ENCODE data around the gene TMEM135.
"Not testable (repeated sequence)": the region's sequence is repeated elsewhere in the genome, so short reads cannot be mapped to it uniquely, and the experiment has no call there.

Gene TMEM135

DNA sequence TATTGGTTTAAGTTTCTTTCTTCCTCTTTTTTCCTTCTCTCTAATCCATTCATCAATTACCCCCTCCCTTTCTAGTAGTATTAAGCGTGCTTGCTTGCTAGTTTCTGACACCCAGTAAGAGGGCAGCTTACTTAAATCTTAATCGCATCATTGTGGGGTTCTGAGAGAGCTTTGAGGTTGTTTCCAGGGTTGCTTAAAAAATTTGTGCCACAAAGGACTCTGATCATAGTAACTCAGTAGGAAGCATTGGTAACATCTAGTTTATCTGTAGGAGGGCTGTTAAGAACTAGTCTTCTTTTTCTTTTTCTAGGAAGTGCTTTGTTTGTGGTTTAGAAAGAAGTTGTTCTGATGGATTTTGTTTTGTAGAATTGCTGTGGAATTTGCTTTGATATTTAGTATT, 45.3 kb downstream of the TMEM135 start:
- no peaks in the 10 kb centered on the region for H3K27me3 Mint-ChIP-seq
- H3K27ac Mint-ChIP-seq = no peak overlapping the region
- no peak overlapping the region for H3K4me3 Mint-ChIP-seq
- no peaks in the 10 kb centered on the region for H3K9me3 Mint-ChIP-seq (ENCODE audit: low read depth)
- peaks cover 27% of the 10 kb centered on the region for H3K4me1 Mint-ChIP-seq (ENCODE audit: low read depth)
- H3K36me3 Mint-ChIP-seq = peaks cover 20% of the 10 kb centered on the region

DNA sequence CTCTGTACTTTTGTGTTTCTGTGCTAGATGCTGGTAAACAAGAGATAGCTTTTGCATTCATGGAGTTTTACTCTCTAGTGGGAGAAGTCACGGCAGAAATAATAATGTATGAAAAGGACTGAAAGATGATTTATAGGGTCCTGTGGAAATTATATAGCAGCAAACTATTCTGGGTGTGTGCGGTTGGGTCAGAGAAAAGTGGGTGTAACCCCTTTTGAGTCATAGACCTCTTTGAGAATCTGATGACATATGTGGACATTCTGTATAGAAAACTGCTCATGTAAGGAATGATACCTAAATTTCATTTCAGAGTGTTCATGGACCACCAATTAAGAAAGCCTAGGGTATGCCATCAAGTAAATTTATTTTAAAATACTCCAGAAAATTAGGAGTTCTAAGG, 54.4 kb downstream of the TMEM135 start:
- H3K4me3 Mint-ChIP-seq = no peak overlapping the region
- peaks cover 4% of the 10 kb centered on the region for H3K9me3 Mint-ChIP-seq (ENCODE audit: low read depth)
- H3K27ac Mint-ChIP-seq = no peak overlapping the region
- H3K36me3 Mint-ChIP-seq = peaks cover 24% of the 10 kb centered on the region
- H3K4me1 Mint-ChIP-seq (ENCODE audit: low read depth) = no peaks in the 10 kb centered on the region
- H3K27me3 Mint-ChIP-seq = no peaks in the 10 kb centered on the region

DNA sequence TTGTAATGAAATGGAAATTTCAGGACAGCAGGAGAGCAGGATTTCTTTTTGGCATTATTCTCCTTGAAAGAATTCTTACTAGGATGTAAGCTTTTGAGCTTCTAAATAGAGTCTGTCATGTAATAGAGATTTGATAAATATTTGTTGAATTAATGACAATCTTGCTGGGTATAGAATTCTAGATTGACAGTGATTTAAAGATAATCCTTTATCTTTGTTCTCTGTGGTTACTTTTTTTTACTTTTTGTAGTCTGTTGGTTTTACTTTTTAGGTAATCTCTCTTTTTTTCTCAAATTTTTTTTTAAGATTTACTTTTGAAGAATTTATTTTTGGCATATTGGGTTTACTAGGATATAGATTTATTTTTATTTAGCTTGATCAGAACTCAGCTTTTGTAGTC, 54.8 kb downstream of the TMEM135 start:
- Mint-ChIP-seq H3K27ac (no peak overlapping the region), H3K4me1 (ENCODE audit: low read depth) (peaks cover 4% of the 10 kb centered on the region), H3K36me3 (peaks cover 22% of the 10 kb centered on the region), H3K27me3 (no peaks in the 10 kb centered on the region), H3K4me3 (no peak overlapping the region), H3K9me3 (ENCODE audit: low read depth) (peaks cover 4% of the 10 kb centered on the region)

DNA sequence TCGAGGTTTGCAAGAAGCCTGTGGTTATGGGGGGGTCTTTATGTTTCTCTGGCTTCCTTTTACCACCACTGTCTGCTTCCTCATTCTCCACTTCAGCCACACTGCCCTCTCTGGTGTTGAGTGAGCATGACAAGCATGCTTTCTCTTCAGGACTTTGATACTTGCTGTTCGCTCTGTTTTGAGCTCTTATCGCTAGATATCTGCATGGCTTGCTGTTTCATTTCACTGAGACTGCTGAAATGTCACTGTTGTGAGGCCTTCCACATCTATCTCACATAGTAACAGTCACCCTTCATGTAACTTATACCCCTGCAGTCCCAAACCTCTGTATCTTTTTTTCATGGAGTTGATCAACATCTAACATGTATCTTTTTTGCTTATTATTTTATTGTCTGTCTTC, 59.8 kb downstream of the TMEM135 start:
- Mint-ChIP-seq H3K36me3 (peaks cover 27% of the 10 kb centered on the region), H3K9me3 (ENCODE audit: low read depth) (no peaks in the 10 kb centered on the region), H3K27me3 (no peaks in the 10 kb centered on the region), H3K27ac (no peak overlapping the region), H3K4me1 (ENCODE audit: low read depth) (peaks cover 9% of the 10 kb centered on the region), H3K4me3 (no peak overlapping the region)

DNA sequence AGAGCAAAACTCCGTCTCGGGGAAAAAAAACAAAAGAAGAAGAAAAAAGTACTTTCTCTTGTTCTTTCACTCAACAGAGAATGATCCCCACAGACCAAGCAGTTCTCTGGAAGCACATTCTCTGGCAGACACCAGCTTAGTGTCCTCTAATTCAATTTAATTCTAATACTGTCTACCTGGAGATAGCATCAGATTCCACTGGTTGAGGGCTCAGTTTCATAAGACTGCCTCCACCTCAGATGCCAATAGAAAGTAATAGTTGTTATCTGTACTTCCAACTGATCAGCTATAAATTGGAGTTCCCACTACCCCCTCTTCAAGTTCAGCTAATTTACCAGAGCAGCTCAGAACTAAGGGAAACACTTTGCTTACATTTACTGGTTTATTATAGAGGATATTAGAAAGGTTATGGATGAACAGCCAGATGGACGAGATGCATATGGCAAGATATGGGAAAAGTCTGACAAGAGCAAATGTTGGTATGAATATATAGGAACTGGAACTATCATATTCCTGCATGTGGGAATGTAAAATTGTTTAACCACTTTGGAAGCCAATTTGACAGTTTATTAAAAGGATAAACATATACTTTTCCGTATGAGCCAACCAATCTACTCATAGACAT, 64.3 kb downstream of the TMEM135 start:
- no peak overlapping the region for H3K4me3 Mint-ChIP-seq
- no peaks in the 10 kb centered on the region for H3K27me3 Mint-ChIP-seq

DNA sequence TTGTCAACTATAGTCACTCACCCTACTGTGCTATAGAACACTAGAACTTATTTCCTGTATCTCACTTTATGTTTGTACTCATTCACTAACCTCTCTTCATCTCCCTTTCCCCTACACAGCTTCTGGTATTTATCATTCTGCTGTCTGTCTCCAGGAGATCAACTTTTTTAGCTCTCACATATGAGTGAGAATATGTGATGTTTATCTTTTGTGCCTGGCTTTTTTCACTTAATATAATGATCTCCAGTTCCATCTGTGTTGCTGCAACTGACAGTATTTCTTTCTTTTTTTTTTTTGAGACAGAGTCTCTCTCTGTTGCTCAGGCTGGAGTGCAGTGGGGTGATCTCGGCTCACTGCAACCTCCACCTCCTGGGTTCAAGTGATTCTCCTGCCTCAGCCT, 68.1 kb downstream of the TMEM135 start:
- H3K4me1 Mint-ChIP-seq (ENCODE audit: low read depth); H3K27me3 Mint-ChIP-seq; H3K4me3 Mint-ChIP-seq; H3K9me3 Mint-ChIP-seq (ENCODE audit: low read depth); H3K27ac Mint-ChIP-seq: not testable (repeated sequence)
- peaks cover 23% of the 10 kb centered on the region for H3K36me3 Mint-ChIP-seq

More for the DNA sequence above, 64.3 kb downstream of the TMEM135 start:
- Mint-ChIP-seq H3K9me3 (ENCODE audit: low read depth) (no peaks in the 10 kb centered on the region), H3K36me3 (peaks cover 26% of the 10 kb centered on the region), H3K4me1 (ENCODE audit: low read depth) (peaks cover 9% of the 10 kb centered on the region), H3K27ac (no peak overlapping the region)

DNA sequence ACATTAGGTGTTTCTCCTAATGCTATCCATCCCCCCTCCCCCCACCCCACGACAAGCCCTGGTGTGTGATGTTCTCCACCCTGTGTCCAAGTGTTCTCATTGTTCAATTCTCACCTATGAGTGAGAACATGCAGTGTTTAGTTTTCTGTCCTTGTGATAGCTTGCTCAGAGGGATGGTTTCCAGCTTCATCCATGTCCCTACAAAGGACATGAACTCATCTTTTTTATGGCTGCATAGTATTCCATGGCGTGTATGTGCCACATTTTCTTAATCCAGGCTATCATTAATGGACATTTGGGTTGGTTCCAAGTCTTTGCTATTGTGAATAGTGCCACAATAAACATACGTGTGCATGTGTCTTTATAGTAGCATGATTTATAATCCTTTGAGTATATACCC, 69.6 kb downstream of the TMEM135 start:
- not testable (repeated sequence) for H3K9me3 Mint-ChIP-seq (ENCODE audit: low read depth); H3K4me1 Mint-ChIP-seq (ENCODE audit: low read depth); H3K27me3 Mint-ChIP-seq; H3K4me3 Mint-ChIP-seq; H3K27ac Mint-ChIP-seq
- H3K36me3 Mint-ChIP-seq = peaks cover 17% of the 10 kb centered on the region

GRCh38 chr11:87110443-87111131, 72.9 kb downstream of the TMEM135 start:
- Mint-ChIP-seq H3K9me3 (ENCODE audit: low read depth) (peaks cover 4% of the 10 kb centered on the region), H3K4me3 (no peak overlapping the region), H3K36me3 (peaks cover 10% of the 10 kb centered on the region), H3K27ac (no peak overlapping the region), H3K27me3 (no peaks in the 10 kb centered on the region), H3K4me1 (ENCODE audit: low read depth) (peaks cover 2% of the 10 kb centered on the region)

GRCh38 chr11:87114093-87114492, 76.4 kb downstream of the TMEM135 start:
- Mint-ChIP-seq H3K9me3 (ENCODE audit: low read depth) (no peaks in the 10 kb centered on the region), H3K27me3 (no peaks in the 10 kb centered on the region), H3K4me1 (ENCODE audit: low read depth) (peaks cover 8% of the 10 kb centered on the region), H3K36me3 (peaks cover 8% of the 10 kb centered on the region), H3K27ac (no peak overlapping the region), H3K4me3 (no peak overlapping the region)

DNA sequence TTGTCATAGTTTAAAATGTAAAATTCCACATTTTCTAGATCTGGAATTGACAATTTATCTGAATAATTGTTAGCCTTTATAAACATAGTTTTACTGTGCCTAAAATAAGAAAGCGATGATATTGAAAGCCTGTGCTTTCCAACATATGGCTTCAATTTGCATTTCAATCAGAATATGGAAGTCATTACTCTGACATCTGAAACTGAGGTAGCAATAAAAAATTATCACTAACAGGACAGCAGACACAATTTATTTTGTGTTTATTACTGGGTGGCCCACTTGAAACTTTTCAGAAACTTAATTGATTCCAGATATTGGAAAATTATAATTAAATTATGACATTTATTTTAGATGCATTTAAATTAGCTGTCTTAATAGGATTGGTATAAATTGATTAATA, 78.5 kb downstream of the TMEM135 start:
- Mint-ChIP-seq H3K9me3 (ENCODE audit: low read depth) (no peaks in the 10 kb centered on the region), H3K27ac (no peak overlapping the region), H3K4me3 (no peak overlapping the region), H3K27me3 (no peaks in the 10 kb centered on the region), H3K36me3 (peaks cover 8% of the 10 kb centered on the region), H3K4me1 (ENCODE audit: low read depth) (peaks cover 6% of the 10 kb centered on the region)

- peaks cover 13% of the 10 kb centered on the region for H3K36me3 Mint-ChIP-seq
- H3K27me3 Mint-ChIP-seq = no peaks in the 10 kb centered on the region
- H3K9me3 Mint-ChIP-seq (ENCODE audit: low read depth) = no peaks in the 10 kb centered on the region
- no peak overlapping the region for H3K27ac Mint-ChIP-seq
- H3K4me3 Mint-ChIP-seq = no peak overlapping the region
- H3K4me1 Mint-ChIP-seq (ENCODE audit: low read depth) = peaks cover 6% of the 10 kb centered on the region
These were observed 83.2 kb downstream of the TMEM135 start for GRCh38 chr11:87120937-87121336.

- H3K4me3 Mint-ChIP-seq = no peak overlapping the region
- no peaks in the 10 kb centered on the region for H3K27me3 Mint-ChIP-seq
- peaks cover 4% of the 10 kb centered on the region for H3K4me1 Mint-ChIP-seq (ENCODE audit: low read depth)
- no peaks in the 10 kb centered on the region for H3K9me3 Mint-ChIP-seq (ENCODE audit: low read depth)
- H3K27ac Mint-ChIP-seq = no peak overlapping the region
- H3K36me3 Mint-ChIP-seq = peaks cover 7% of the 10 kb centered on the region
These were observed 85.1 kb downstream of the TMEM135 start for GRCh38 chr11:87122852-87123251.

- Mint-ChIP-seq H3K27me3 (no peaks in the 10 kb centered on the region), H3K9me3 (ENCODE audit: low read depth) (no peaks in the 10 kb centered on the region), H3K4me1 (ENCODE audit: low read depth) (peaks cover 2% of the 10 kb centered on the region), H3K4me3 (no peak overlapping the region), H3K36me3 (peaks cover 5% of the 10 kb centered on the region), H3K27ac (no peak overlapping the region)
These were observed 87.5 kb downstream of the TMEM135 start for GRCh38 chr11:87125257-87125656.

GRCh38 chr11:87127101-87127500, 89.4 kb downstream of the TMEM135 start:
- H3K4me3 Mint-ChIP-seq = no peak overlapping the region

DNA sequence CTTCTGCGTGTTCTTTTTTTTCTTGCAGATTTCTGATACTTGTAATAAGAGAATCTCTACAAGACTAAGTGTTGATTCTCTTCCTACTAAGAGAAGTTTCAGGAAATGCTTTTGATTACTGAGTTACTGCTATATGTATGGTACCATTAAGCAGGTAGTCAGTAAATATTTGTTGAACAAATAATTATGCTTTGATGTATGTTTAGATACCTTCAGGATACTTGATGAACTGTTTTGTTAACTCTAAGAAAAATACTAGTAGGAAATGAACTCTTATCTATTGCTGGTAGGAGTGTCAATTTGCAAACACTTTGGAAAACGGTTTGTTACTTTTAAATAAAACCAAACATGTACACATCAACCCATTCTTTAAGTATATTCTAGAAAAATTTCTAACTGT, 90.6 kb downstream of the TMEM135 start:
- Mint-ChIP-seq H3K27me3 (no peaks in the 10 kb centered on the region), H3K36me3 (no peaks in the 10 kb centered on the region), H3K27ac (no peak overlapping the region), H3K9me3 (ENCODE audit: low read depth) (no peaks in the 10 kb centered on the region), H3K4me1 (ENCODE audit: low read depth) (peaks cover 2% of the 10 kb centered on the region), H3K4me3 (no peak overlapping the region)

More at GRCh38 chr11:87127101-87127500, 89.4 kb downstream of the TMEM135 start:
- Mint-ChIP-seq H3K4me1 (ENCODE audit: low read depth) (peaks cover 2% of the 10 kb centered on the region), H3K27me3 (no peaks in the 10 kb centered on the region), H3K27ac (no peak overlapping the region), H3K36me3 (no peaks in the 10 kb centered on the region), H3K9me3 (ENCODE audit: low read depth) (no peaks in the 10 kb centered on the region)

Measured in activated naive CD8-positive, alpha-beta T cell (primary cell).